Stimulated activated memory B cell treated with anti-CD40 and anti-IgM and Interleukin-4, amounts not matched to agents 10 μg/mL and 1 μg/mL and 100 μg/mL, for 72 hours (primary cell): ENCODE measurements around the gene BBS2.
A peak's percentile ranks its signal among the peaks of the same experiment; 100 is the strongest.

ENCODE experiments used
- ATAC-seq: fragments of 150-1000 bp; cut with Tn5 transposase; 2 replicates; pipeline ENCODE4 v1.10.0; 2021
- H3K27ac Mint-ChIP-seq: one replicate; pipeline ENCODE4 v1.8.0; 2022; ENCODE audit warnings: mild to moderate bottlenecking, mixed read lengths
- H3K27me3 Mint-ChIP-seq: one replicate; pipeline ENCODE4 v1.8.0; 2022; ENCODE audit warnings: mixed read lengths
- H3K36me3 Mint-ChIP-seq: one replicate; pipeline ENCODE4 v1.8.0; 2022; ENCODE audit warnings: mixed read lengths
- H3K4me1 Mint-ChIP-seq: one replicate; pipeline ENCODE4 v1.8.0; 2022; ENCODE audit warnings: mixed read lengths
- H3K4me3 Mint-ChIP-seq: one replicate; pipeline ENCODE4 v1.8.0; 2022; ENCODE audit warnings: mild to moderate bottlenecking, moderate library complexity, mixed read lengths
- H3K9me3 Mint-ChIP-seq: one replicate; pipeline ENCODE4 v1.8.0; 2022; ENCODE audit warnings: mixed read lengths

Gene BBS2

GRCh38 chr16:56438038-56438437 is 81.8 kb downstream of the BBS2 start:
- Mint-ChIP-seq H3K9me3 (no peaks in the 10 kb centered on the region), H3K36me3 (peaks cover 48% of the 10 kb centered on the region), H3K4me1 (no peaks in the 10 kb centered on the region), H3K4me3 (no peak overlapping the region), H3K27me3 (no peaks in the 10 kb centered on the region), H3K27ac (peak overlapping the region; percentile 10)
- ATAC-seq: no peak

GRCh38 chr16:56436258-56436657 is 83.6 kb downstream of the BBS2 start:
- Mint-ChIP-seq H3K36me3 (peaks cover 43% of the 10 kb centered on the region), H3K27ac (no peak overlapping the region)

More at GRCh38 chr16:56436258-56436657, 83.6 kb downstream of the BBS2 start:
- Mint-ChIP-seq H3K27me3 (no peaks in the 10 kb centered on the region), H3K4me3 (no peak overlapping the region), H3K9me3 (no peaks in the 10 kb centered on the region), H3K4me1 (no peaks in the 10 kb centered on the region)
- no peak for ATAC-seq
